ENCODE measurements around the gene MARVELD1. TPM values are rescaled to one million over a fixed set of nuclear protein-coding genes. Genes with fewer than 3 reads are reported as not detected.

The MARVELD1 gene
- total RNA-seq, 1 experiment from 2014 or later = 53.1 TPM

DNA sequence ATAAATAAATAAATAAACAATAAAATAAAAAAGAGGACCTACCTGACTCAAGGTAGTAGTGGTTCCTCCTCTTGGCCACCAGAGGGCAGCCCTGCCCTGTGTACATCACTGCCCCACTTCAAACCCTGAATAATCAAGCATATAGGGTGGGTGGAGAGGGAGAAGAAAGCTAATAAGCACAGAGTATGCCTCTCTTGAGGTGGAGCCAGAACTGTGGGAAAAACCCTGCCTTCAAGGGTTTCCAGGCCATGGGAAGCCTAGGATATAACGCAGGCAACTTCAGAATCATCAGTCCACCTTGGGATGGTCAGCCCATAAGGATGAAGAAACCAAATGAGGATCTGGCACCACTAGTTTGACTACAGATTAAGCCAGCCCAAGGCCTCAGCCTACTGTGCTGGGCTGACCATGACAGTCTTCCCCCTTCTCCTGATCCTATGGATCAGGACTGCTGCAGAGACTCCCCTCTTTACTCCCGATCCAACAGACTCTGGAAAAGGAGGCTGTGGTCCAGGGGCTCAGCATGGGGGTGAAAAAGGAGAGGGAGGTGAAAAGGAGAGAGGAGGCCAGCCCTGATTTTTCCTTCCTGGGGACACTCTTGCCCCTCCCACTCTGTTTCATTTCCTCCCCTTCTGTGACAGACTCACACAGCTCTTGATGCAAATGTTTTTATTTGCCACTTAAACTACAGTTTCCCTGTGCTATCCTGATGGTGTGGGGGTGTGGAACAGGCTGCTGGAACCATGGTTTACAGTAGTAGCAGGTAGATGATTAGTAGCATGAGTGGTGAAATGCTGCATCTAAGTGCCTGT, 36.6 kb upstream of the MARVELD1 start:
- in situ Hi-C loops (cut with HindIII; ENCODE audit: low pct_unique_long_range_greater_than_20kb, low sequenced_read_pairs) = no loop called here
- POLR2A ChIA-PET = interaction anchor here (0.6 kb wide), 1 partner anchor 19 kb away, joined by 3 read pairs; no protein-coding TSS in a partner anchor
- BruUV-seq (replicated peaks) = no TSS peak
- Histone ChIP-seq H3K27me3 (ENCODE audit: control insufficient read depth, insufficient read depth, low read length) (no peaks in the 10 kb centered on the region), H3K36me3 (ENCODE audit: control insufficient read depth, insufficient read depth, low read length) (no peaks in the 10 kb centered on the region; the same call in 1 of the 2 replicates), H3K27ac (ENCODE audit: low read length) (no peak overlapping the region), H3K9me3 (ENCODE audit: control insufficient read depth, insufficient read depth, low read depth, low read length) (no peaks in the 10 kb centered on the region), H3K4me1 (ENCODE audit: control insufficient read depth, insufficient read depth, low read length) (no peaks in the 10 kb centered on the region), H3K4me3 (ENCODE audit: low read depth in 2 of 2, low read length in 2 of 2) (no peak overlapping the region)
- intact Hi-C loops (cut with micrococcal nuclease; ENCODE audit: unreplicated experiment) = loop anchor here (2.0 kb wide), 1 partner anchor 56 kb away; no protein-coding TSS in a partner anchor
- peak; percentile 35 for DNase-seq (ENCODE audit: low read depth, low spot score)
- ATAC-seq = peak; percentile 83
- CTCF ChIA-PET = interaction anchor here (2.2 to 2.3 kb wide), 2 partner anchors 10 to 25 kb away, joined by 8 to 12 read pairs; partner anchors contain the start of gene AVPI1
- TF ChIP-seq, protein P1, sequence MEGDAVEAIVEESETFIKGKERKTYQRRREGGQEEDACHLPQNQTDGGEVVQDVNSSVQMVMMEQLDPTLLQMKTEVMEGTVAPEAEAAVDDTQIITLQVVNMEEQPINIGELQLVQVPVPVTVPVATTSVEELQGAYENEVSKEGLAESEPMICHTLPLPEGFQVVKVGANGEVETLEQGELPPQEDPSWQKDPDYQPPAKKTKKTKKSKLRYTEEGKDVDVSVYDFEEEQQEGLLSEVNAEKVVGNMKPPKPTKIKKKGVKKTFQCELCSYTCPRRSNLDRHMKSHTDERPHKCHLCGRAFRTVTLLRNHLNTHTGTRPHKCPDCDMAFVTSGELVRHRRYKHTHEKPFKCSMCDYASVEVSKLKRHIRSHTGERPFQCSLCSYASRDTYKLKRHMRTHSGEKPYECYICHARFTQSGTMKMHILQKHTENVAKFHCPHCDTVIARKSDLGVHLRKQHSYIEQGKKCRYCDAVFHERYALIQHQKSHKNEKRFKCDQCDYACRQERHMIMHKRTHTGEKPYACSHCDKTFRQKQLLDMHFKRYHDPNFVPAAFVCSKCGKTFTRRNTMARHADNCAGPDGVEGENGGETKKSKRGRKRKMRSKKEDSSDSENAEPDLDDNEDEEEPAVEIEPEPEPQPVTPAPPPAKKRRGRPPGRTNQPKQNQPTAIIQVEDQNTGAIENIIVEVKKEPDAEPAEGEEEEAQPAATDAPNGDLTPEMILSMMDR (IDR thresholded peaks at IDR 0.05) = peak; percentile 97
- TF ChIP-seq, protein P2, sequence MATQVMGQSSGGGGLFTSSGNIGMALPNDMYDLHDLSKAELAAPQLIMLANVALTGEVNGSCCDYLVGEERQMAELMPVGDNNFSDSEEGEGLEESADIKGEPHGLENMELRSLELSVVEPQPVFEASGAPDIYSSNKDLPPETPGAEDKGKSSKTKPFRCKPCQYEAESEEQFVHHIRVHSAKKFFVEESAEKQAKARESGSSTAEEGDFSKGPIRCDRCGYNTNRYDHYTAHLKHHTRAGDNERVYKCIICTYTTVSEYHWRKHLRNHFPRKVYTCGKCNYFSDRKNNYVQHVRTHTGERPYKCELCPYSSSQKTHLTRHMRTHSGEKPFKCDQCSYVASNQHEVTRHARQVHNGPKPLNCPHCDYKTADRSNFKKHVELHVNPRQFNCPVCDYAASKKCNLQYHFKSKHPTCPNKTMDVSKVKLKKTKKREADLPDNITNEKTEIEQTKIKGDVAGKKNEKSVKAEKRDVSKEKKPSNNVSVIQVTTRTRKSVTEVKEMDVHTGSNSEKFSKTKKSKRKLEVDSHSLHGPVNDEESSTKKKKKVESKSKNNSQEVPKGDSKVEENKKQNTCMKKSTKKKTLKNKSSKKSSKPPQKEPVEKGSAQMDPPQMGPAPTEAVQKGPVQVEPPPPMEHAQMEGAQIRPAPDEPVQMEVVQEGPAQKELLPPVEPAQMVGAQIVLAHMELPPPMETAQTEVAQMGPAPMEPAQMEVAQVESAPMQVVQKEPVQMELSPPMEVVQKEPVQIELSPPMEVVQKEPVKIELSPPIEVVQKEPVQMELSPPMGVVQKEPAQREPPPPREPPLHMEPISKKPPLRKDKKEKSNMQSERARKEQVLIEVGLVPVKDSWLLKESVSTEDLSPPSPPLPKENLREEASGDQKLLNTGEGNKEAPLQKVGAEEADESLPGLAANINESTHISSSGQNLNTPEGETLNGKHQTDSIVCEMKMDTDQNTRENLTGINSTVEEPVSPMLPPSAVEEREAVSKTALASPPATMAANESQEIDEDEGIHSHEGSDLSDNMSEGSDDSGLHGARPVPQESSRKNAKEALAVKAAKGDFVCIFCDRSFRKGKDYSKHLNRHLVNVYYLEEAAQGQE (IDR thresholded peaks at IDR 0.05; ENCODE audit: insufficient read depth in 1 of 2, low read depth in 2 of 2, low read length in 1 of 2) = no peak

DNA sequence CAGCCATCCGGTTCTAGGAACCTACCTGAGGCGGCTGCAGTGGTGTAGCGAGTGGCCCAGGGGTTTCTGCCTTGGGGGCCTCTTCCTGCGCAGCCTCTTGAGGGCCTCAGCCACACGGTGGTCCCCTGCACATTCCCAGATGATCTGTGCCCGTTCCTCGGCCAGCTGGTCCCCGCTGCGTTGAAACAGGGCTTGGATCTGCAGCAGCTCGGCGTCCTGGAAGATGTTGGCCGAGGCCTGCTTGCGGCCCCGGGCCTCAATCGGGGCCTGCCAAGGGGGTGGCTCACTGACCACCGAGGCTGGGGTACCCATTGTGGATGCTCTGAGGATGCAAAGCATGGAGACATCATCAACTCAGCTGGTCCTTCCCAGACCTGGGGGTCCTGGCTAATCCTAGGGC, 33.9 kb upstream of the MARVELD1 start:
- Histone ChIP-seq H3K36me3 (ENCODE audit: control insufficient read depth, insufficient read depth, low read length) (no peaks in the 10 kb centered on the region; the same call in 1 of the 2 replicates), H3K27ac (ENCODE audit: low read length) (no peak overlapping the region)
- TF ChIP-seq, protein P1 (IDR thresholded peaks at IDR 0.05) = no peak
- TF ChIP-seq POLR2AphosphoS5 (IDR thresholded peaks at IDR 0.05; ENCODE audit: low read depth, low read length) (no peak), SIN3A (IDR thresholded peaks at IDR 0.05; ENCODE audit: borderline replicate concordance, insufficient read depth, low read depth, low read length) (no peak), TCF7L2 (IDR thresholded peaks at IDR 0.05; ENCODE audit: low read depth, low read length) (no peak)
- TF ChIP-seq, protein P2 (IDR thresholded peaks at IDR 0.05; ENCODE audit: insufficient read depth in 1 of 2, low read depth in 2 of 2, low read length in 1 of 2) = no peak

More for the DNA sequence above, 33.9 kb upstream of the MARVELD1 start:
- ChIA-PET CTCF (interaction anchor here (1.0 kb wide), 1 partner anchor 22 kb away, joined by 3 read pairs; no protein-coding TSS in a partner anchor), POLR2A (interaction anchor here (0.6 kb wide), 1 partner anchor 48 kb away, joined by 7 read pairs; no protein-coding TSS in a partner anchor)
- no TSS peak for BruUV-seq (replicated peaks)
- intact Hi-C loops (cut with micrococcal nuclease; ENCODE audit: unreplicated experiment) (no loop called here), in situ Hi-C loops (cut with HindIII; ENCODE audit: low pct_unique_long_range_greater_than_20kb, low sequenced_read_pairs) (no loop called here)
- Histone ChIP-seq H3K9me3 (ENCODE audit: control insufficient read depth, insufficient read depth, low read depth, low read length) (no peaks in the 10 kb centered on the region), H3K4me3 (ENCODE audit: low read depth in 2 of 2, low read length in 2 of 2) (no peak overlapping the region), H3K27me3 (ENCODE audit: control insufficient read depth, insufficient read depth, low read length) (no peaks in the 10 kb centered on the region), H3K4me1 (ENCODE audit: control insufficient read depth, insufficient read depth, low read length) (peaks cover 9% of the 10 kb centered on the region)
- no peak for ATAC-seq
- DNase-seq (ENCODE audit: low read depth, low spot score) = no peak

Data from Panc1 (cell line).